H54 (cell line): ENCODE results near the gene NPHP4.
A peak's percentile ranks its signal among the peaks of the same experiment; 100 is the strongest.

Source experiments
- DNase-seq: peaks from one replicate; pipeline ENCODE4 v3.0.0; 2011; ENCODE audit warnings: low spot score, mixed read lengths; ENCODE audit not compliant: insufficient read length
- FAIRE-seq: peaks from 3 replicates; lab custom pipeline; 2011; peaks lifted over from hg19 to GRCh38; lab: Jason Lieb, UNC
- POLR2A ChIP-seq: IDR thresholded peaks from 2 replicates; pipeline ENCODE4 v1.6.1; 2011; ENCODE audit warnings: low read depth, mild to moderate bottlenecking, low read length

NPHP4 gene

GRCh38 chr1:6003568-6004411, 11.6 kb upstream of the NPHP4 start:
- no peak for TF ChIP-seq POLR2A
- no peak for FAIRE-seq
- no peak for DNase-seq

- TF ChIP-seq POLR2A: no peak
- DNase-seq (no peak), FAIRE-seq (no peak)
Observed at GRCh38 chr1:6002714-6003501, 10.7 kb upstream of the NPHP4 start.

- peak; percentile 41 for DNase-seq
- TF ChIP-seq POLR2A: no peak
- FAIRE-seq: no peak
Observed at GRCh38 chr1:6001992-6002576, 9.9 kb upstream of the NPHP4 start.

- FAIRE-seq: no peak
- TF ChIP-seq POLR2A: no peak
- DNase-seq: no peak
Observed at GRCh38 chr1:6000444-6001288, 8.4 kb upstream of the NPHP4 start.

- no peak for FAIRE-seq
- TF ChIP-seq POLR2A: no peak
- DNase-seq: no peak
Observed at GRCh38 chr1:5999711-6000443, 7.7 kb upstream of the NPHP4 start.

GRCh38 chr1:5998906-5999301, 6.7 kb upstream of the NPHP4 start:
- no peak for FAIRE-seq
- no peak for DNase-seq
- no peak for TF ChIP-seq POLR2A

- no peak for TF ChIP-seq POLR2A
- no peak for FAIRE-seq
- no peak for DNase-seq
Observed at GRCh38 chr1:5998051-5998905, 6.1 kb upstream of the NPHP4 start.

- no peak for TF ChIP-seq POLR2A
- no peak for DNase-seq
- FAIRE-seq: no peak
Observed at GRCh38 chr1:5997316-5997715, 5.1 kb upstream of the NPHP4 start.

- FAIRE-seq (no peak), DNase-seq (no peak)
- no peak for TF ChIP-seq POLR2A
Observed at GRCh38 chr1:5996641-5997270, 4.5 kb upstream of the NPHP4 start.

GRCh38 chr1:5995871-5996630, 3.8 kb upstream of the NPHP4 start:
- FAIRE-seq: no peak
- DNase-seq: no peak
- TF ChIP-seq POLR2A: no peak

- no peak for TF ChIP-seq POLR2A
- DNase-seq (no peak), FAIRE-seq (no peak)
Observed at GRCh38 chr1:5994713-5995621, 2.7 kb upstream of the NPHP4 start.
